ENCODE measurements around the gene SNX32. TPM values are rescaled to one million over a fixed set of nuclear protein-coding genes. Genes with fewer than 3 reads are reported as not detected.
A peak's percentile ranks its signal among the peaks of the same experiment; 100 is the strongest.

The SNX32 gene
- total and polyA plus RNA-seq, 9 of the 15 experiments (the other 6 are each of a cell fraction or from before 2014, with no cell fraction given): 0.03 TPM; not detected in 7

DNA sequence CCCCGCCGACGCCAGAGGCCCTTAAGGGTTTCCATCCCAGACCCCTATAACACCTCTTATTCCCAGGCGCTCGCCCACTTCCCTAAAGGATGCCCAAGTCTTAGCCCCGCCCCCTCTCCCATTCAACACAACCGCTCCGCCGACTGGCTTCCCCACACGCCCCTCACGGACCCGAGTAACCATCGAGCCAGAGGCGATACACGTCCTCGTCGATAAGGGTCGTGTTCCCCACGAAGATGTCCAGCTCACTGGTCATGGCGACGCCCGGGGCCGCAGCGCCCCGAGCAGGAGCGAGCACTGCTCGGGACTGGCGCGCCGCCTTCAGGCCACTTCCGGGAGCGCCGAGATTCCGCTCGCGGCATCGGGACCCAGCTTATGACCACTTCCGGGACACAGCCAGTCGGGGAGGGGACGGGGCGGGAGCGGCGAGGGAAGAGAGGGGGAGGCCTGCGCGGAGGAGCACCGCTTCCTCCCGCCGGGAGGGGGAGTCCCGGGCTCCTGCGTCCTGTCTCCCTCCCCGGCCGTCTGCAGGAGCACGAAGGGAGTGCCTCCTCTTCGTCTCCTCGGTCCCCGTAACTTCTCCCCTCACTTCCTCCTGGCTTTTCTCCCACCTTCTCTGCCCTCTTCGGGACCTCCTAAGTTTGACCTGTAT, 54.5 kb downstream of the SNX32 start, which contains the start of gene FIBP (continued):
- TF ChIP-seq PBX2 (CRISPR knock-in tag; IDR thresholded peaks at IDR 0.05; ENCODE audit: low read depth) (no peak), PBX2 (tag; conservative IDR thresholded peaks at IDR 0.05; ENCODE audit: low read depth) (no peak), ILK (tag; IDR thresholded peaks at IDR 0.05; ENCODE audit: borderline replicate concordance, low read depth) (no peak), E2F4 (CRISPR knock-in tag; IDR thresholded peaks at IDR 0.05; ENCODE audit: low read depth) (no peak), ZNF253 (CRISPR knock-in tag; conservative IDR thresholded peaks at IDR 0.05) (no peak), CLOCK (CRISPR knock-in tag; IDR thresholded peaks at IDR 0.05; ENCODE audit: borderline replicate concordance) (no peak), ARID4B (CRISPR knock-in tag; IDR thresholded peaks at IDR 0.05) (peak; percentile 59), MEF2A (IDR thresholded peaks at IDR 0.05; ENCODE audit: control insufficient read depth, low read depth, low read length) (no peak), KLF10 (CRISPR knock-in tag; IDR thresholded peaks at IDR 0.05) (no peak), HMGN3 (IDR thresholded peaks at IDR 0.05; ENCODE audit: borderline replicate concordance, extremely low read depth, insufficient read length, low read depth, low read length) (peak; percentile 78), SIN3B (IDR thresholded peaks at IDR 0.05; ENCODE audit: low read depth) (peak; percentile 87), CXXC5 (CRISPR knock-in tag; IDR thresholded peaks at IDR 0.05) (peak; percentile 90), ZNF239 (CRISPR knock-in tag; IDR thresholded peaks at IDR 0.05) (no peak), EP300 (IDR thresholded peaks at IDR 0.05; ENCODE audit: low read length) (peak; percentile 23; the same call in 1 of the 2 replicates), PCBP2 (IDR thresholded peaks at IDR 0.05; ENCODE audit: low read depth, low read length, poor library complexity, severe bottlenecking) (no peak), NELFE (IDR thresholded peaks at IDR 0.05; ENCODE audit: insufficient read depth, insufficient read length) (no peak)
